HL-60 (cell line): Measurements from ENCODE around the gene EIF3K.

Source experiments
- CTCF ChIP-seq: IDR thresholded peaks from one replicate; pipeline ENCODE4 v1.5.1; 2011; ENCODE audit warnings: low read length, control low read depth, inconsistent platforms; ENCODE audit not compliant: insufficient read depth
- POLR2AphosphoS5 ChIP-seq: IDR thresholded peaks from 2 replicates; pipeline ENCODE4 v1.6.1; 2012; ENCODE audit warnings: low read depth

DNA sequence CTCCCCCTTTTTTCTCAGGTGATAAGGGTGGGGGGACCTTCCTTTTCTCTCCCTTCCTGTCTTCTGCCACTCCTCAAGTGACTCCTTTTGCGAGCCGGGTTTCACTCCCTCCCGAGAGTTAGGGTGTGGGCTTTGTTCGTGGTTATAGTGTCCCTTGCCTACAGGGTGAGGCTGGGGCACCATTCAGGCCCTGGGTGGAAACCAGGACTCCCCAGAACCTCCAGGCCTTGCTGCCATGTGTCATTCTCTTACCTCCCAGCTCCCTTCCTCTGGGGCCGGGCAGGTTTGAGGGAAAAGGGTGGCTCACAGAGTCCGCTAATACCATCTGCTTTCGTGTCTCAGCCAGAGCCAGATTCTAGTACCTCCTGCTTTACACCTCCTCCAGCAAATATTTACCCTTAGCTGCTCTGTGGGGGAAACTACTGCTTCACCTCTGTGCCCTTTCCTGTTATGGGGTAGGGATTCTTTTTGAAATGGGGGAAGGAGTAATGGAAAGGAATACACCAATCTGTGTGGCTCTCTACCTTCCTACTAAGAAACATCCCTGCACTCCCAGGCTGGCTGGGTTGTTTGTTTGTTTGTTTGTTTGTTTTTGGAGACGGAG, 31.3 kb downstream of the EIF3K start:
- TF ChIP-seq CTCF (no peak), POLR2AphosphoS5 (no peak)
